Transverse colon (tissue), 4 donors: ENCODE measurements around the gene CNTF. TPM values are rescaled to one million over a fixed set of nuclear protein-coding genes. Genes with fewer than 3 reads are reported as not detected.

Experiments used
- DNase-seq: peaks from one replicate; pipeline ENCODE4 v3.0.0-alpha.2; 2019
- H3K27ac ChIP-seq, 4 donors: fragments of 200-600 bp; sonication (generic); 2 replicates each; pipeline ENCODE4 v1.5.1; 2016 to 2018; ENCODE audit warnings: inconsistent platforms in 4 of 4
- H3K27me3 ChIP-seq: fragments of 200-600 bp; sonication (generic); 2 replicates; pipeline ENCODE4 v1.5.1; 2017; ENCODE audit warnings: inconsistent platforms
- H3K36me3 ChIP-seq, 4 donors: fragments of 200-600 bp; sonication (generic); 2 replicates each; pipeline ENCODE4 v1.5.1; 2017 to 2019; ENCODE audit warnings: inconsistent platforms in 4 of 4
- H3K4me1 ChIP-seq, 4 donors: fragments of 200-600 bp; sonication (generic); 2 replicates each; pipeline ENCODE4 v1.5.1; 2017 to 2020; ENCODE audit warnings: inconsistent platforms in 4 of 4
- H3K4me3 ChIP-seq, 4 donors: fragments of 200-600 bp; sonication (generic); 1 replicate in 1 of 4; 2 replicates in 3 of 4; pipeline versions ENCODE4 v1.5.1 to v1.6.1; 2017 to 2019; ENCODE audit warnings: inconsistent platforms in 4 of 4
- H3K9me3 ChIP-seq, 2 donors: fragments of 200-600 bp; sonication (generic); 2 replicates each; pipeline ENCODE4 v1.5.1; 2017 to 2019; ENCODE audit warnings: inconsistent platforms in 2 of 2
- CTCF ChIP-seq, 5 experiments: fragments of 200-600 bp in 3 of 5; fragments of 450-650 bp in 2 of 5; sonication (generic) in 3 of 5; IDR thresholded peaks; 1 replicate in 2 of 5; 2 replicates in 3 of 5; pipeline ENCODE4 v1.5.1; 2016 to 2017; ENCODE audit warnings: antibody characterized with exemption in 5 of 5, inconsistent platforms in 3 of 5, mild to moderate bottlenecking in 2 of 5, moderate library complexity in 1 of 5
- EP300 ChIP-seq: sonication (generic); formaldehyde crosslinking; IDR thresholded peaks from one replicate; pipeline ENCODE4 v1.6.1; 2017; ENCODE audit warnings: antibody characterized with exemption, low read depth
- POLR2A ChIP-seq: fragments of 450-650 bp; IDR thresholded peaks from one replicate; pipeline ENCODE4 v1.6.1; 2016; ENCODE audit warnings: antibody characterized with exemption, mild to moderate bottlenecking, moderate library complexity
- POLR2AphosphoS5 ChIP-seq, 3 donors: sonication (generic); formaldehyde crosslinking; IDR thresholded peaks; one replicate each; pipeline ENCODE4 v1.6.1; 2016; ENCODE audit warnings: antibody characterized with exemption in 3 of 3
- WGBS, 2 donors: methylation state at CpG; one replicate each; pipeline ENCODE4 v1.1.5; 2018; ENCODE audit warnings: low coverage in 1 of 2; 5-methylcytosine and 5-hydroxymethylcytosine counted together
- in situ Hi-C, 4 donors: fragments of 200-750 bp; cut with MboI; loops; one replicate each; pipeline versions ENCODE4 v1.15.0 to v1.15.1; 2017; ENCODE audit warnings: low sequenced_read_pairs in 3 of 4, low pct_ligation_motif_present in 1 of 4, low pct_unique_long_range_greater_than_20kb in 1 of 4
- intact Hi-C: fragments of 100-400 bp; cut with DNase I; formaldehyde crosslinking; loops from one replicate; pipeline ENCODE4 v1.15.1; 2023; ENCODE audit warnings: low total_unique reads
- total RNA-seq, 4 donors: library from RNA; depleted of rRNA; stranded (reverse); fragments of >200 nt; gene quantifications; one replicate each; pipeline ENCODE4 v1.1.0, GENCODE V29; 2016

Gene CNTF
- total RNA-seq, 4 donors from 2014 or later, result 1.1 to 2.1 (median 1.5) TPM; not detected in 1

- Histone ChIP-seq H3K9me3 (no peaks in the 10 kb centered on the region), H3K27me3 (no peaks in the 10 kb centered on the region), H3K36me3 (peaks cover 0 to 14% (median 5%) of the 10 kb centered on the region in 4 donors), H3K4me1 (peaks cover 5 to 78% (median 20%) of the 10 kb centered on the region in 4 donors), H3K27ac (no peak overlapping the region), H3K4me3 (no peak overlapping the region)
- no peak for TF ChIP-seq POLR2A
- no peak for TF ChIP-seq CTCF (IDR thresholded peaks at IDR 0.05)
- TF ChIP-seq EP300, result no peak
- no peak for TF ChIP-seq POLR2AphosphoS5 (IDR thresholded peaks at IDR 0.05)
- intact Hi-C loops (no loop called here), in situ Hi-C loops (no loop called here)
- 77 to 88% methylated on average over 1 to 2 of the region's 2 CpGs for WGBS, 2 donors
- DNase-seq, result no peak
These were observed 35.5 kb upstream of the CNTF start for GRCh38 chr11:58586998-58587397.

- intact Hi-C loops (no loop called here), in situ Hi-C loops (no loop called here)
- no peak for DNase-seq
- TF ChIP-seq POLR2AphosphoS5 (IDR thresholded peaks at IDR 0.05) (no peak), POLR2A (no peak), CTCF (IDR thresholded peaks at IDR 0.05) (no peak), EP300 (no peak)
- H3K27me3 ChIP-seq, result no peaks in the 10 kb centered on the region
- H3K4me1 ChIP-seq, result peaks cover 11 to 89% (median 46%) of the 10 kb centered on the region in 4 donors
- no peaks in the 10 kb centered on the region for H3K9me3 ChIP-seq
- peak overlapping the region in 2 of 4 donors; percentile 19 to 67 for H3K27ac ChIP-seq
- H3K4me3 ChIP-seq, result no peak overlapping the region
- peaks cover 0 to 6% (median 0%) of the 10 kb centered on the region in 4 donors for H3K36me3 ChIP-seq
- 93 to 100% methylated on average over 1 to 3 of the region's 3 CpGs for WGBS, 2 donors
These were observed 30.8 kb upstream of the CNTF start for GRCh38 chr11:58591659-58592058.

- in situ Hi-C loops (no loop called here), intact Hi-C loops (no loop called here)
- TF ChIP-seq POLR2A (no peak), POLR2AphosphoS5 (IDR thresholded peaks at IDR 0.05) (no peak), EP300 (no peak), CTCF (IDR thresholded peaks at IDR 0.05) (no peak)
- Histone ChIP-seq H3K4me3 (no peak overlapping the region), H3K27ac (peak overlapping the region; percentile 46 to 71 (median 68)), H3K4me1 (peaks cover 14 to 91% (median 58%) of the 10 kb centered on the region in 4 donors), H3K27me3 (no peaks in the 10 kb centered on the region), H3K36me3 (no peaks in the 10 kb centered on the region), H3K9me3 (no peaks in the 10 kb centered on the region)
- 32 to 53% methylated on average over 3 to 5 of the region's 5 CpGs for WGBS, 2 donors
- DNase-seq, result peak; percentile 63
These were observed 29.5 kb upstream of the CNTF start for GRCh38 chr11:58592760-58593472.

GRCh38 chr11:58594826-58595225, 27.6 kb upstream of the CNTF start:
- in situ Hi-C loops, result no loop called here
- peak; percentile 75 for DNase-seq
- Histone ChIP-seq H3K4me1 (peaks cover 19 to 92% (median 69%) of the 10 kb centered on the region in 4 donors), H3K27me3 (no peaks in the 10 kb centered on the region), H3K36me3 (no peaks in the 10 kb centered on the region), H3K27ac (peak overlapping the region; percentile 46 to 71 (median 68)), H3K9me3 (no peaks in the 10 kb centered on the region), H3K4me3 (no peak overlapping the region)
- intact Hi-C loops, result no loop called here
- TF ChIP-seq POLR2AphosphoS5 (IDR thresholded peaks at IDR 0.05) (peak in 2 of 3 donors; percentile 7 to 10), POLR2A (no peak), CTCF (IDR thresholded peaks at IDR 0.05) (no peak), EP300 (no peak)
- 43 to 49% methylated on average over 4 of the region's 4 CpGs for WGBS, 2 donors
